GM12878 (cell line): Measurements from ENCODE around the gene TRAPPC3. TPM values are rescaled to one million over a fixed set of nuclear protein-coding genes. Genes with fewer than 3 reads are reported as not detected.

Experiments
- ATAC-seq: fragments of 200-7000 bp; cut with Tn5 transposase; 3 replicates; pipeline ENCODE4 v1.9.1; 2020; ENCODE audit warnings: mild to moderate bottlenecking, moderate library complexity
- Bru-seq: library from RNA; stranded (reverse); fragments of 400-500 nt; gene quantifications from one replicate; lab custom pipeline; 2021; lab: Mats Ljungman, UMichigan
- BruChase-seq, 2 experiments: library from RNA; stranded (reverse); fragments of 400-500 nt; gene quantifications; one replicate each; lab custom pipeline; 2021; lab: Mats Ljungman, UMichigan
- BruUV-seq: library from RNA; stranded (reverse); fragments of 400-500 nt; replicated peaks from 2 replicates; lab custom pipeline; 2021; lab: Mats Ljungman, UMichigan
- CTCF ChIA-PET: fragments of 300-600 bp; sonication (Branson Sonifier 250); formaldehyde crosslinking; extraction: SDS; loops from one replicate; lab custom pipeline; 2021; ENCODE audit warnings: inconsistent platforms; lab: Yijun Ruan, JAX
- POLR2A ChIA-PET: fragments of 350-600 bp; formaldehyde crosslinking; extraction: SDS; loops from one replicate; lab custom pipeline; 2021; ENCODE audit warnings: inconsistent platforms; lab: Charles Lee
- RAD21 ChIA-PET: fragments of 300-600 bp; sonication (Branson Sonifier 250); formaldehyde crosslinking; loops from one replicate; lab custom pipeline; 2023; ENCODE audit warnings: antibody characterized with exemption; ENCODE audit not compliant: unreplicated experiment; lab: Charles Lee
- SMC1A ChIA-PET: fragments of 300-600 bp; sonication (Branson Sonifier 250); formaldehyde crosslinking; loops from one replicate; lab custom pipeline; 2023; ENCODE audit not compliant: unreplicated experiment, uncharacterized antibody; lab: Charles Lee
- DNase-seq: peaks from one replicate; pipeline ENCODE4 v3.0.0-alpha.2; 2011; ENCODE audit warnings: low read depth, low spot score
- FAIRE-seq: peaks from 3 replicates; lab custom pipeline; 2011; peaks lifted over from hg19 to GRCh38; lab: Jason Lieb, UNC
- H2AFZ ChIP-seq: 2 replicates; pipeline ENCODE4 v1.6.0; 2011; ENCODE audit warnings: low read depth, low read length, control low read depth; ENCODE audit not compliant: control insufficient read depth
- H3K27ac ChIP-seq: 2 replicates; pipeline ENCODE4 v1.5.1; 2011; ENCODE audit warnings: control low read depth; ENCODE audit not compliant: control insufficient read depth, insufficient read depth
- H3K27me3 ChIP-seq, 2 experiments: replicated peaks in 1 of 2; 2 replicates each; pipeline versions ENCODE4 v1.6.0 to v1.6.1; 2011; ENCODE audit warnings: low read length in 1 of 2; ENCODE audit not compliant: control insufficient read depth in 2 of 2, insufficient read depth in 2 of 2
- H3K36me3 ChIP-seq, 2 experiments: 2 replicates each; pipeline ENCODE4 v1.5.1; 2011; ENCODE audit warnings: low read length in 1 of 2; ENCODE audit not compliant: control insufficient read depth in 2 of 2, insufficient read depth in 2 of 2
- H3K4me1 ChIP-seq: 2 replicates; pipeline ENCODE4 v1.6.1; 2011; ENCODE audit warnings: mild to moderate bottlenecking, low read length, moderate library complexity, mixed read lengths; ENCODE audit not compliant: control insufficient read depth, insufficient read depth
- H3K4me2 ChIP-seq: 2 replicates; pipeline ENCODE4 v1.6.0; 2011; ENCODE audit warnings: control low read depth; ENCODE audit not compliant: control insufficient read depth, insufficient read depth
- H3K4me3 ChIP-seq: fragments of 200-600 bp; sonication (generic); 2 replicates; pipeline ENCODE4 v1.5.1; 2016
- H3K79me2 ChIP-seq: 2 replicates; pipeline ENCODE4 v1.6.0; 2011; ENCODE audit warnings: low read length; ENCODE audit not compliant: control insufficient read depth, insufficient read depth
- H3K9ac ChIP-seq: 2 replicates; pipeline ENCODE4 v1.8.0; 2011; ENCODE audit warnings: low read length, control low read depth, mixed read lengths; ENCODE audit not compliant: control insufficient read depth, insufficient read depth
- H3K9me3 ChIP-seq: replicated peaks from 3 replicates; pipeline ENCODE4 v1.5.1; 2011; ENCODE audit warnings: mild to moderate bottlenecking, low read length; ENCODE audit not compliant: control insufficient read depth, insufficient read depth
- H4K20me1 ChIP-seq: 2 replicates; pipeline ENCODE4 v1.6.0; 2011; ENCODE audit not compliant: control insufficient read depth, insufficient read depth
- ATF7 ChIP-seq: fragments of 450-650 bp; IDR thresholded peaks from 2 replicates; pipeline ENCODE4 v1.6.1; 2016; ENCODE audit warnings: low read depth, mild to moderate bottlenecking
- CHD2 ChIP-seq: IDR thresholded peaks from 2 replicates; pipeline ENCODE4 v1.6.1; 2011; ENCODE audit warnings: low read depth, low read length, improper control_type of control experiment, borderline replicate concordance
- KAT2A ChIP-seq: conservative IDR thresholded peaks from 2 replicates; pipeline ENCODE4 v1.6.1; 2011; ENCODE audit warnings: low read depth, low read length; ENCODE audit not compliant: control insufficient read depth
- TCF3 ChIP-seq: IDR thresholded peaks from 2 replicates; pipeline ENCODE4 v1.6.1; 2012; ENCODE audit warnings: low read depth, mild to moderate bottlenecking, low read length, borderline replicate concordance; ENCODE audit not compliant: insufficient read depth
- WGBS: methylation state at CpG from one replicate; pipeline ENCODE4 v1.1.6; 2016; ENCODE audit warnings: low lambda C conversion rate; ENCODE audit not compliant: insufficient replicate concordance, insufficient coverage; ENCODE audit errors: missing lambda C conversion rate; 5-methylcytosine and 5-hydroxymethylcytosine counted together
- in situ Hi-C: fragments of 300-500 bp; cut with MboI; formaldehyde crosslinking; loops from 9 replicates; pipeline ENCODE4 v1.14.3; 2018; ENCODE audit warnings: mixed read lengths
- intact Hi-C: fragments of 100-400 bp; cut with micrococcal nuclease; formaldehyde crosslinking; loops from one replicate; pipeline ENCODE4 v1.14.2; 2022; ENCODE audit not compliant: unreplicated experiment
- long read RNA-seq, 2 experiments: library from polyadenylated mRNA; unstranded; transcript quantifications; one replicate each; pipeline ENCODE4 v2.0.0, GENCODE V29; 2019 to 2020
- polyA minus RNA-seq, 3 experiments: library from RNA; depleted of rRNA, polyadenylated mRNA; stranded (reverse); fragments of >200 nt; gene quantifications; 2 replicates each; pipeline ENCODE4 v1.2.3, GENCODE V29; 2011
- polyA plus RNA-seq, 11 experiments: library from polyadenylated mRNA; depleted of rRNA in 4 of 11; unstranded in 6 of 11; stranded (reverse) in 5 of 11; fragments of >200 nt; fragmentation: Nextera tagmentation in 4 of 11; fragmentation: Illumina TruSeq in 1 of 11; extraction: Ambion mirVana in 4 of 11; extraction: Trizol in 1 of 11; gene quantifications; 1 replicate in 1 of 11; 2 replicates in 10 of 11; pipeline versions ENCODE4 v1.2.1 to v1.2.3, GENCODE V29; 2011 to 2016; ENCODE audit warnings: inconsistent platforms in 2 of 11, missing spikeins in 2 of 11, low read depth in 1 of 11
- total RNA-seq, 4 experiments: library from RNA; depleted of rRNA in 3 of 4; stranded (reverse); fragments of >200 nt in 3 of 4; fragmentation: Illumina TruSeq in 1 of 4; extraction: Trizol in 1 of 4; gene quantifications; 2 replicates each; pipeline versions ENCODE4 v1.2.1 to v1.2.3, GENCODE V29; 2013 to 2021
- TF ChIP-seq, protein P1 (sequence below): fragments of 450-650 bp; IDR thresholded peaks from 2 replicates; pipeline ENCODE4 v1.6.1; 2017; ENCODE audit warnings: mild to moderate bottlenecking, moderate library complexity
- TF ChIP-seq, protein P2 (sequence below): fragments of 450-650 bp; IDR thresholded peaks from 2 replicates; pipeline ENCODE4 v1.6.1; 2017; ENCODE audit warnings: antibody characterized with exemption, mild to moderate bottlenecking, moderate library complexity
- TF ChIP-seq, protein P3 (sequence below): fragments of 450-650 bp; IDR thresholded peaks from 2 replicates; pipeline ENCODE4 v1.6.1; 2016; ENCODE audit warnings: mild to moderate bottlenecking

Gene TRAPPC3
- 29.1 and 32.2 TPM in 2 replicates for total RNA-seq (2013; cell fraction: nucleolus; rRNA removed)
- total RNA-seq (2014; rRNA removed) = 68.0 and 72.2 TPM in 2 replicates
- total RNA-seq (2014; rRNA removed; fragmentation: Illumina TruSeq; extraction: Trizol) = 59.7 and 59.9 TPM in 2 replicates
- 54.4 and 60.0 TPM in 2 replicates for total RNA-seq (2021)
- 43.1 TPM for polyA plus RNA-seq (2011; ENCODE audit: low read depth)
- 75.3 and 80.2 TPM in 2 replicates for polyA plus RNA-seq (2011; rRNA removed)
- polyA plus RNA-seq (2011; cell fraction: cytosol; rRNA removed) = 60.3 and 63.1 TPM in 2 replicates
- 37.8 and 39.7 TPM in 2 replicates for polyA plus RNA-seq (2011; cell fraction: nucleus; rRNA removed)
- 39.8 and 44.0 TPM in 2 replicates for polyA plus RNA-seq (2012)
- polyA plus RNA-seq (2014; fragmentation: Illumina TruSeq; extraction: Trizol) = 77.8 and 93.7 TPM in 2 replicates
- 10 to 100 TPM; 14.7 to 24.5 TPM for polyA plus RNA-seq (2014; fragmentation: Nextera tagmentation; extraction: Ambion mirVana)
- 73.1 and 74.9 TPM in 2 replicates for polyA plus RNA-seq (2014; rRNA removed)
- polyA plus RNA-seq (2016; fragmentation: Nextera tagmentation; extraction: Ambion mirVana) = 100 to 1,000 TPM; 113 to 122 TPM
- 22.7 and 23.2 TPM in 2 replicates for polyA minus RNA-seq (2011; rRNA and poly(A)+ RNA removed)
- polyA minus RNA-seq (2011; cell fraction: cytosol; rRNA and poly(A)+ RNA removed) = 11.0 and 13.9 TPM in 2 replicates
- 6.9 and 11.8 TPM in 2 replicates for polyA minus RNA-seq (2011; cell fraction: nucleus; rRNA and poly(A)+ RNA removed)
- percentile 66 among the genes with signal in this experiment for Bru-seq, nascent RNA
- BruChase-seq, experiment 1, labeled RNA remaining after a 6-hour chase = percentile 75 among the genes with signal in this experiment
- percentile 71 among the genes with signal in this experiment for BruChase-seq, experiment 2, labeled RNA remaining after a 2-hour chase
- long read RNA-seq, experiment 1, transcript TRAPPC3-204 (5 exons, 1,265 nt) = major isoform, 40 of 53 reads
- long read RNA-seq, experiment 1, partial matches to known transcripts = 3 of 53 reads
- long read RNA-seq, experiment 1, other reads (novel, unspliced or antisense) = 4 of 53 reads
- long read RNA-seq, experiment 2, transcript TRAPPC3-209 (5 exons, 1,336 nt) = minor isoform, 7 of 102 reads
- long read RNA-seq, experiment 2, transcript TRAPPC3-204 (5 exons, 1,265 nt) = major isoform, 86 of 102 reads
- long read RNA-seq, experiment 2, partial matches to known transcripts = 3 of 102 reads
- long read RNA-seq, experiment 2, other reads (novel, unspliced or antisense) = 3 of 102 reads

DNA sequence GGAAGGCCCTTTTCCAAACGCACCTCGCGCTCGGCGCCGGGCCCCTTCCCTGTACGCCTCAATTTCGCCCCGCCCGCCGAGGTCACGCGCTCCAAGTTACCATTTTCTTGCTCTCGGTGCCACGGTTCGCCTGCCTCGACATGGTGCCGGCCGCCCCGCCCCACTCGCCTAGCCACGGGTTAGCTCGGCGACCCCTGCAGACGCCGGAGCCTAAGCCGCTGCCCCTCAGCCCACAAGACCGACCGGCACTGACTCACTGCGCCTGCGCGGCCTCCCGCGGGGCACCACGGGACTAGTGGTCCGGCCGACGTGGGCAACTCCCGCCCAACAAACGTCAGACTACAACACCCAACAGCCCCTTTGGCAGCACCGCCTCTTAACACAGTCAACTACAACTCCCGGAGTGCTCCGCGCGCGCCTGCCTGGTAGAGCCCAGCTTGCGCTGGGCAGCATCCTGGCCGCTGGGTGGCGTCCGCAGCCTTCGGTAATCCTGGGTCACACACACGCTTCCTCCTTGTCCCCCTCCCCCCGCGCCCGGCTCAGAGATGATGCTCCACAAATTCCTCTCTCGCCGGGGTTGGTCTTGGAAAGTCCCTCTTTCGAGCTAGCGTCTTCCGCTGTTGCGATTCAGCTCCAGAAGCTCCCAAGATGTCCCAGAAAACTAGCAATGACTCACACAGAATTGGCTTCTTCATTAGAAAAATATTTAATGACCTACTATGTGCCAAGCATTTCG, at the start of gene TRAPPC3:
TSS of gene TRAPPC3 (minus strand) at position 250 of the 736 bp plus-strand sequence. CDS start at position 142, 108 bp downstream.
- Histone ChIP-seq H3K9me3 (no peaks in the 10 kb centered on the region), H3K27me3 (no peaks in the 10 kb centered on the region), H3K4me2 (peak within 1 kb of the TSS; percentile 77), H3K27ac (peak within 1 kb of the TSS; percentile 77), H3K4me1 (peaks cover 30% of the 10 kb centered on the region), H3K79me2 (peaks cover 22% of the 10 kb centered on the region), H3K9ac (peak within 1 kb of the TSS; percentile 72), H3K4me3 (peak within 1 kb of the TSS; percentile 86), H4K20me1 (no peaks in the 10 kb centered on the region), H2AFZ (peak within 1 kb of the TSS; percentile 77), H3K36me3 (no peaks in the 10 kb centered on the region)
- DNase-seq (peak; percentile 96), FAIRE-seq (peak; percentile 97), ATAC-seq (peak; percentile 90)
- CTCF ChIA-PET = interaction anchor here (0.6 to 10.2 kb wide), 39 partner anchors 8 to 302 kb away, joined by 3 to 262 read pairs (median 7); partner anchors contain the start of genes EVA1B, LSM10, SH3D21 and THRAP3
- in situ Hi-C loops = no loop called here
- intact Hi-C loops = loop anchor here (1.0 to 2.0 kb wide), 4 partner anchors 39 to 271 kb away; partner anchors contain the start of gene THRAP3
- POLR2A ChIA-PET = interaction anchor here (0.5 to 4.0 kb wide), 24 partner anchors 8 to 358 kb away, joined by 3 to 86 read pairs (median 4); partner anchors contain the start of genes LSM10, OSCP1, SH3D21 and STK40
- no TSS peak for BruUV-seq
- SMC1A ChIA-PET = interaction anchor here (0.8 to 5.9 kb wide), 31 partner anchors 13 to 315 kb away, joined by 3 to 135 read pairs (median 5); partner anchors contain the start of genes LSM10, MRPS15, SH3D21 and THRAP3
- 2% methylated on average over 62 of the region's 62 CpGs for whole genome bisulfite sequencing
- RAD21 ChIA-PET = interaction anchor here (0.7 to 5.5 kb wide), 38 partner anchors 8 to 324 kb away, joined by 3 to 147 read pairs (median 4); partner anchors contain the start of genes LSM10, OSCP1, SH3D21 and THRAP3
- no peak for TF ChIP-seq TCF3
- TF ChIP-seq, protein P1, sequence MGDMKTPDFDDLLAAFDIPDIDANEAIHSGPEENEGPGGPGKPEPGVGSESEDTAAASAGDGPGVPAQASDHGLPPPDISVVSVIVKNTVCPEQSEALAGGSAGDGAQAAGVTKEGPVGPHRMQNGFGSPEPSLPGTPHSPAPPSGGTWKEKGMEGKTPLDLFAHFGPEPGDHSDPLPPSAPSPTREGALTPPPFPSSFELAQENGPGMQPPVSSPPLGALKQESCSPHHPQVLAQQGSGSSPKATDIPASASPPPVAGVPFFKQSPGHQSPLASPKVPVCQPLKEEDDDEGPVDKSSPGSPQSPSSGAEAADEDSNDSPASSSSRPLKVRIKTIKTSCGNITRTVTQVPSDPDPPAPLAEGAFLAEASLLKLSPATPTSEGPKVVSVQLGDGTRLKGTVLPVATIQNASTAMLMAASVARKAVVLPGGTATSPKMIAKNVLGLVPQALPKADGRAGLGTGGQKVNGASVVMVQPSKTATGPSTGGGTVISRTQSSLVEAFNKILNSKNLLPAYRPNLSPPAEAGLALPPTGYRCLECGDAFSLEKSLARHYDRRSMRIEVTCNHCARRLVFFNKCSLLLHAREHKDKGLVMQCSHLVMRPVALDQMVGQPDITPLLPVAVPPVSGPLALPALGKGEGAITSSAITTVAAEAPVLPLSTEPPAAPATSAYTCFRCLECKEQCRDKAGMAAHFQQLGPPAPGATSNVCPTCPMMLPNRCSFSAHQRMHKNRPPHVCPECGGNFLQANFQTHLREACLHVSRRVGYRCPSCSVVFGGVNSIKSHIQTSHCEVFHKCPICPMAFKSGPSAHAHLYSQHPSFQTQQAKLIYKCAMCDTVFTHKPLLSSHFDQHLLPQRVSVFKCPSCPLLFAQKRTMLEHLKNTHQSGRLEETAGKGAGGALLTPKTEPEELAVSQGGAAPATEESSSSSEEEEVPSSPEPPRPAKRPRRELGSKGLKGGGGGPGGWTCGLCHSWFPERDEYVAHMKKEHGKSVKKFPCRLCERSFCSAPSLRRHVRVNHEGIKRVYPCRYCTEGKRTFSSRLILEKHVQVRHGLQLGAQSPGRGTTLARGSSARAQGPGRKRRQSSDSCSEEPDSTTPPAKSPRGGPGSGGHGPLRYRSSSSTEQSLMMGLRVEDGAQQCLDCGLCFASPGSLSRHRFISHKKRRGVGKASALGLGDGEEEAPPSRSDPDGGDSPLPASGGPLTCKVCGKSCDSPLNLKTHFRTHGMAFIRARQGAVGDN = 0 out of 2 replicates have a peak, but pooled peaks have one; percentile 4
- TF ChIP-seq, protein P2, sequence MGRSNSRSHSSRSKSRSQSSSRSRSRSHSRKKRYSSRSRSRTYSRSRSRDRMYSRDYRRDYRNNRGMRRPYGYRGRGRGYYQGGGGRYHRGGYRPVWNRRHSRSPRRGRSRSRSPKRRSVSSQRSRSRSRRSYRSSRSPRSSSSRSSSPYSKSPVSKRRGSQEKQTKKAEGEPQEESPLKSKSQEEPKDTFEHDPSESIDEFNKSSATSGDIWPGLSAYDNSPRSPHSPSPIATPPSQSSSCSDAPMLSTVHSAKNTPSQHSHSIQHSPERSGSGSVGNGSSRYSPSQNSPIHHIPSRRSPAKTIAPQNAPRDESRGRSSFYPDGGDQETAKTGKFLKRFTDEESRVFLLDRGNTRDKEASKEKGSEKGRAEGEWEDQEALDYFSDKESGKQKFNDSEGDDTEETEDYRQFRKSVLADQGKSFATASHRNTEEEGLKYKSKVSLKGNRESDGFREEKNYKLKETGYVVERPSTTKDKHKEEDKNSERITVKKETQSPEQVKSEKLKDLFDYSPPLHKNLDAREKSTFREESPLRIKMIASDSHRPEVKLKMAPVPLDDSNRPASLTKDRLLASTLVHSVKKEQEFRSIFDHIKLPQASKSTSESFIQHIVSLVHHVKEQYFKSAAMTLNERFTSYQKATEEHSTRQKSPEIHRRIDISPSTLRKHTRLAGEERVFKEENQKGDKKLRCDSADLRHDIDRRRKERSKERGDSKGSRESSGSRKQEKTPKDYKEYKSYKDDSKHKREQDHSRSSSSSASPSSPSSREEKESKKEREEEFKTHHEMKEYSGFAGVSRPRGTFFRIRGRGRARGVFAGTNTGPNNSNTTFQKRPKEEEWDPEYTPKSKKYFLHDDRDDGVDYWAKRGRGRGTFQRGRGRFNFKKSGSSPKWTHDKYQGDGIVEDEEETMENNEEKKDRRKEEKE = no peak
- 0 out of 2 replicates have a peak, but pooled peaks have one; percentile 55 for TF ChIP-seq ATF7
- TF ChIP-seq, protein P3, sequence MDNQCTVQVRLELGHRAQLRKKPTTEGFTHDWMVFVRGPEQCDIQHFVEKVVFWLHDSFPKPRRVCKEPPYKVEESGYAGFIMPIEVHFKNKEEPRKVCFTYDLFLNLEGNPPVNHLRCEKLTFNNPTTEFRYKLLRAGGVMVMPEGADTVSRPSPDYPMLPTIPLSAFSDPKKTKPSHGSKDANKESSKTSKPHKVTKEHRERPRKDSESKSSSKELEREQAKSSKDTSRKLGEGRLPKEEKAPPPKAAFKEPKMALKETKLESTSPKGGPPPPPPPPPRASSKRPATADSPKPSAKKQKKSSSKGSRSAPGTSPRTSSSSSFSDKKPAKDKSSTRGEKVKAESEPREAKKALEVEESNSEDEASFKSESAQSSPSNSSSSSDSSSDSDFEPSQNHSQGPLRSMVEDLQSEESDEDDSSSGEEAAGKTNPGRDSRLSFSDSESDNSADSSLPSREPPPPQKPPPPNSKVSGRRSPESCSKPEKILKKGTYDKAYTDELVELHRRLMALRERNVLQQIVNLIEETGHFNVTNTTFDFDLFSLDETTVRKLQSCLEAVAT = no peak
- no peak; the same call in 1 of the 2 replicates for TF ChIP-seq CHD2
- TF ChIP-seq KAT2A = no peak
